Keratinocyte (primary cell): ENCODE results near the gene GLP2R.

Source experiments
- EZH2 ChIP-seq: IDR thresholded peaks from one replicate; pipeline ENCODE4 v1.6.1; 2012; ENCODE audit warnings: inconsistent platforms, mild to moderate bottlenecking, low read length, moderate library complexity
- TF ChIP-seq, protein P1 (sequence below), 3 experiments: IDR thresholded peaks in 1 of 3; conservative IDR thresholded peaks in 1 of 3; optimal IDR thresholded peaks in 1 of 3; 2 replicates in 2 of 3; 3 replicates in 1 of 3; pipeline versions ENCODE3 to v1.5.1; 2011; ENCODE audit warnings: low read length in 3 of 3, mild to moderate bottlenecking in 3 of 3, moderate library complexity in 2 of 3, control low read depth in 1 of 3, inconsistent platforms in 1 of 3; ENCODE audit not compliant: insufficient read depth in 2 of 3; ENCODE audit errors: extremely low read depth in 1 of 3

DNA sequence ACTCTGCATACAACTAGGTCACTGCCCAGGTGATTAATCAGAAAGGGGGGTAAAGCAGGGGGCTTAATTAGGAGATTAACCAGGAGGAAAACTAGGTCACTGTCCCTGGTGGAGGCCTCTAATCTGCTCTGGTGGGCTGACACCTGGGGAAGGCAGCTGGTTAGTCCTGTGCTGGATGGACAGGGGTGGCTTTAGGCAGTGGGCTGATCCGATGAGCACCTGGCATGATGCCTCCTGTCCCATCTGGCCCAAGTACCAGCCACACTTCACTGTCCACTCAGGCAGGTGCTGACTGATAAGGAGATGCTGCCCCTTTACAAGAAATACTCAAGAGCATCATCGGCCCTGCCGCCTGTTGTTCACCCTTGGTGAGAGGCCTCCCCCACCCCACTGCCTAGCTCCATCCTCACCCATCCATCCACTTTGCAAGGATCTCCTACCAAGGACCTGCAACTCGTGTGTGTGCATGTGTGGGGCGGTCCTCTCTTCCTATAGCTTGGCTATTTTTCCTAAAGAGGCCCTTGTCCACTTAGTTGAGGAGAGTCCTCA lies 93.2 kb downstream of the GLP2R start:
- TF ChIP-seq, protein P1, sequence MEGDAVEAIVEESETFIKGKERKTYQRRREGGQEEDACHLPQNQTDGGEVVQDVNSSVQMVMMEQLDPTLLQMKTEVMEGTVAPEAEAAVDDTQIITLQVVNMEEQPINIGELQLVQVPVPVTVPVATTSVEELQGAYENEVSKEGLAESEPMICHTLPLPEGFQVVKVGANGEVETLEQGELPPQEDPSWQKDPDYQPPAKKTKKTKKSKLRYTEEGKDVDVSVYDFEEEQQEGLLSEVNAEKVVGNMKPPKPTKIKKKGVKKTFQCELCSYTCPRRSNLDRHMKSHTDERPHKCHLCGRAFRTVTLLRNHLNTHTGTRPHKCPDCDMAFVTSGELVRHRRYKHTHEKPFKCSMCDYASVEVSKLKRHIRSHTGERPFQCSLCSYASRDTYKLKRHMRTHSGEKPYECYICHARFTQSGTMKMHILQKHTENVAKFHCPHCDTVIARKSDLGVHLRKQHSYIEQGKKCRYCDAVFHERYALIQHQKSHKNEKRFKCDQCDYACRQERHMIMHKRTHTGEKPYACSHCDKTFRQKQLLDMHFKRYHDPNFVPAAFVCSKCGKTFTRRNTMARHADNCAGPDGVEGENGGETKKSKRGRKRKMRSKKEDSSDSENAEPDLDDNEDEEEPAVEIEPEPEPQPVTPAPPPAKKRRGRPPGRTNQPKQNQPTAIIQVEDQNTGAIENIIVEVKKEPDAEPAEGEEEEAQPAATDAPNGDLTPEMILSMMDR (optimal IDR thresholded peaks at IDR 0.05 in 1 of 3, IDR thresholded peaks at IDR 0.05 in 1 of 3, conservative IDR thresholded peaks at IDR 0.05 in 1 of 3; ENCODE audit: extremely low read depth in 1 of 3, insufficient read depth in 2 of 3, low read length in 3 of 3): no peak
- TF ChIP-seq EZH2: no peak
